Stimulated activated naive CD8-positive, alpha-beta T cell treated with anti-CD3 and anti-CD28 coated beads, Interleukin-15, amount 100 ng/mL, for 72 hours (primary cell): ENCODE data around the gene ANKRD13C.
"Not testable (repeated sequence)": the region's sequence is repeated elsewhere in the genome, so short reads cannot be mapped to it uniquely, and the experiment has no call there.

Experiments used
- ATAC-seq: fragments of 150-1000 bp; cut with Tn5 transposase; 2 replicates; pipeline ENCODE4 v1.10.0; 2021; ENCODE audit warnings: mild to moderate bottlenecking, moderate library complexity
- DNase-seq, 2 donors: peaks; one replicate each; pipeline ENCODE4 v3.0.0; 2021 to 2022
- H3K27ac Mint-ChIP-seq, 2 donors: one replicate each; pipeline ENCODE4 v1.8.0; 2022; ENCODE audit warnings: mild to moderate bottlenecking in 2 of 2, mixed read lengths in 2 of 2, moderate library complexity in 2 of 2
- H3K27me3 Mint-ChIP-seq: one replicate; pipeline ENCODE4 v1.8.0; 2022; ENCODE audit warnings: mixed read lengths
- H3K4me1 Mint-ChIP-seq: one replicate; pipeline ENCODE4 v1.8.0; 2022; ENCODE audit warnings: mild to moderate bottlenecking, mixed read lengths
- H3K4me3 Mint-ChIP-seq, 2 donors: one replicate each; pipeline ENCODE4 v1.8.0; 2022; ENCODE audit warnings: mild to moderate bottlenecking in 2 of 2, mixed read lengths in 2 of 2, moderate library complexity in 1 of 2
- H3K9me3 Mint-ChIP-seq, 2 donors: one replicate each; pipeline ENCODE4 v1.8.0; 2022; ENCODE audit warnings: mixed read lengths in 2 of 2

Gene ANKRD13C, protein sequence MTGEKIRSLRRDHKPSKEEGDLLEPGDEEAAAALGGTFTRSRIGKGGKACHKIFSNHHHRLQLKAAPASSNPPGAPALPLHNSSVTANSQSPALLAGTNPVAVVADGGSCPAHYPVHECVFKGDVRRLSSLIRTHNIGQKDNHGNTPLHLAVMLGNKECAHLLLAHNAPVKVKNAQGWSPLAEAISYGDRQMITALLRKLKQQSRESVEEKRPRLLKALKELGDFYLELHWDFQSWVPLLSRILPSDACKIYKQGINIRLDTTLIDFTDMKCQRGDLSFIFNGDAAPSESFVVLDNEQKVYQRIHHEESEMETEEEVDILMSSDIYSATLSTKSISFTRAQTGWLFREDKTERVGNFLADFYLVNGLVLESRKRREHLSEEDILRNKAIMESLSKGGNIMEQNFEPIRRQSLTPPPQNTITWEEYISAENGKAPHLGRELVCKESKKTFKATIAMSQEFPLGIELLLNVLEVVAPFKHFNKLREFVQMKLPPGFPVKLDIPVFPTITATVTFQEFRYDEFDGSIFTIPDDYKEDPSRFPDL

DNA sequence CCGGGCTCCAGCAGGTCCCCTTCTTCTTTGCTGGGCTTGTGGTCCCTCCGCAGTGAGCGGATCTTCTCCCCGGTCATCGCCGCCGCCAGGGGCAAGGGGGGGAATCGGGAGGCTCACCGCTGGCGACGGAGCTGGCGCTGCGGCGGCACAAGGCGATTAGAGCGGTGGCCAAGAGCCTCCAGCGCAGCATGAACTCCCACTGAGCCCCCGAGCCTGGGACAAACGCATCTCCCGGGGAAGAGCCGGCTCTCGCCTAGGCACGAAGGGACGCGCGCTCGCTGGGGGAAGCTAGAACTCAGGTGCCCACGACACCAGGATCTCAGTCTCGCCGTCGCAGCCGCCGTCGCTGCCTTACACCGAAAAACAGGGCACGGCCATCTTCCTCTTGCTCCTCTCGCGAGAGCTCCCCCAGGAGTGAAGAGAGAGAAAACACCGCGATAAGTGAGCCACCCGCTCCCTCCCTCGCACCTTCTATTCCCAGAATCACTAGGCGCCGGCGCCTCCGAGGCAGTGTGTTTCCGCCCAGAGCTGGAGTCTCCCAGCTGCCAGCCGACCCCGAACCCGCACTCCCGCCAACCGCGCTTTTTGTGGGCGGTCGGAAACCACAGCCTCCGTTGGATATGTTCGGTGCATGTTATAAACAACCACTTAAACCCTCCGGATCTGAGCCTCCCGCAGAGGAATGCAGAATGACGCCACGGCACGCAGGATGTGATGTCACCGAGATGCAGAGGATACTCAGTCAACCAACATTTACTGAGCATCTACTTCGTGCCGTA lies at the start of gene ANKRD13C:
Gene ANKRD13C, minus strand, starts transcription at position 391 of the 779 bp plus-strand sequence. Its CDS starts 314 bp downstream, at position 77.
- Mint-ChIP-seq H3K27me3 (no peaks in the 10 kb centered on the region), H3K27ac (peak within 1 kb of the TSS; percentile 100), H3K4me1 (peaks cover 43% of the 10 kb centered on the region), H3K4me3 (peak within 1 kb of the TSS; percentile 97 to 98), H3K9me3 (no peaks in the 10 kb centered on the region)
- ATAC-seq (peak; percentile 92), DNase-seq (peak; percentile 91 to 94)

DNA sequence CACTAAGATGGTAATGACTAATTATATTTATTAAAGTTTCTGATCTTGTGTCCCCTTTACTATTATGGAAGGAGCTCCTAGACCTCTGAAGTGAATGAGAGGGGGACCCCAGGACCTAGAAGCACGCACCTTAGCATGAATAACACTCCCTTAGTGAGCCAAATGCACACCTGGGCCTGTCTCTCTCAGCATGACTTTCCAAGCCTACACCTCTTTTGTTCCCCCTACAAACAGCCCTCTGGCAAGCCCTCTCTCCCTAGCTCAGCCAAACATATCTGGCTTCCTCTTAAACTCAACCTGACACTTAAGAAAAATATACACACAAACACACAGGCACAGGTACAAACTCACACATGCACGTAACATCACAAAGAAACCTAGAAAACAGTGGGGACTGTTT lies 49.2 kb upstream of the ANKRD13C start:
- DNase-seq (no peak), ATAC-seq (no peak)
- Mint-ChIP-seq H3K4me1 (no peaks in the 10 kb centered on the region), H3K27me3 (peaks cover 25% of the 10 kb centered on the region), H3K9me3 (no peaks in the 10 kb centered on the region), H3K27ac (no peak overlapping the region), H3K4me3 (no peak overlapping the region)

DNA sequence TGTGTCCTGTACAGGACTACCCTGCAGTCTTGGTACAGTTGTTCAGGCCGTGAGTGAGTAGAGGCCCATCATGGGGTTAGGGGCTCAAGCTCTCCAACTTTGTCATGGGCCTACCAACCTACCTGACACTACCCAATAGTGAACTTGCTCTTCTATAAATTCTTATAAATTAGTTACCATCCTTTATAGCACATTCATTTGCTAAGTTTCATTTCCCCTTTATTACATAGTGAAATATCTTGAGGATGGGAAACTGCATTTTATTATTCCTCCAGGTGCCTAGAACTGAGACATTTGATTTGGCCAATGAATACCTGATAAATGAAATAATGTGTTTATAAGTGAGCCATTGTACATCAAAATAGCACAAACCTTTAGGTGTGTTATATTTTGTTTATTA lies 47.5 kb upstream of the ANKRD13C start:
- Mint-ChIP-seq H3K4me1 (no peaks in the 10 kb centered on the region), H3K4me3 (no peak overlapping the region), H3K9me3 (no peaks in the 10 kb centered on the region), H3K27ac (no peak overlapping the region), H3K27me3 (peaks cover 31% of the 10 kb centered on the region)
- DNase-seq, result no peak
- ATAC-seq, result no peak

DNA sequence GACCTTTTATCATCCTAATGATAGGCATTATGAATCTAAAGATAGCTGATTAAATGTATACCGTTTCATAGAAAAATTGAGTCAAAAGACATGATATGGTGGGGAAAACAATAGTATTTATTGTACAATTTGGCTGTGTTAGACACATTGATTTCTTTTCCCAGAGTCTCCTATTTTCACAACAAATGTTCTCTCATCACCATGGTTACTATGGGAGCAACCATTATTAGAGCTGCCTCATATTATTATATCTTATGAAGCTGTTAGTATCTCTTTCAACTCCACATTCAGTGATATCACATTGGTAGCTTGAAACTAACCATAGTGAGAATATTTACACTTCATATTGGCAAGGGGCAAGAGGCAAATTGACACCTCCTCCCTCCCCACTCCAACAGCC lies 45.8 kb upstream of the ANKRD13C start:
- H3K4me3 Mint-ChIP-seq, result no peak overlapping the region
- H3K9me3 Mint-ChIP-seq, result no peaks in the 10 kb centered on the region
- peaks cover 21% of the 10 kb centered on the region for H3K27me3 Mint-ChIP-seq
- no peak overlapping the region for H3K27ac Mint-ChIP-seq
- H3K4me1 Mint-ChIP-seq, result no peaks in the 10 kb centered on the region
- DNase-seq (no peak), ATAC-seq (no peak)

DNA sequence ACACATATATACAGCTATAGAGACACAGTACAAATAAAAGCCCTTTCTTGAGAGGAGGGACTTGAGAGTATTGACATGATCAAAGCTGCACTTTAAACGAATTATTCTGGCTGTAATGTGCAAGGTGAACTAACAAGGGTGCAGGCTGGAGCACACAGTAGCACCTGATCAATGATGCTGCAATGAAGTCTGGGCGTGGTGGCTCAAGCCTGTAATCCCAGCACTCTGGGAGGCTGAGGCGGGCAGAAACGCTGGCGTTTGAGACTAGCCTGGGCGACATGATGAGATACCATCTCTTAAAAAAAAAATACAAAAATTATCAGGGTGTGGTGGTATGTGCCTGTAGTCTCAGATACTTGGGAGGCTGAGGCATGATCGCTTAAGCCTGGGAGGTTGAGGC lies 42.5 kb upstream of the ANKRD13C start:
- Mint-ChIP-seq H3K27ac (no peak overlapping the region), H3K4me3 (no peak overlapping the region), H3K27me3 (peaks cover 9% of the 10 kb centered on the region), H3K9me3 (no peaks in the 10 kb centered on the region), H3K4me1 (no peaks in the 10 kb centered on the region)
- DNase-seq (no peak), ATAC-seq (no peak)

DNA sequence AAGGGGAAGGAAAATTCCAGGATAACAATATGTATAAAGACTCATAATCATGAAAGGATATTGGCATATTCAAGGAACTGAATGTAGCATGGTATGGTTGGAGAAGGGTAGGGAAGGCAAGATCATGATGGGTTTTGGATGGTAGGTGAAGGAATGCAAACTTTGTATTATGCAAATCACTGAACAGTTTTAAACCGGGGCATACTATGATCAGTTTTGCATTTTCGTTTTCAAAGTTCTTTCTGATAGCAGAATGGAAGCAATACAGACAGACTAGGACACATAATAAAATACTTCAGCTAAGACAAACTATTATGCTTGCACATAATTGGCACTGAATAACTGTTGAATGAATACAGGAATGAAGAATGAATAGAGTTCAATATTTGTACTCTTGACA lies 42.1 kb upstream of the ANKRD13C start:
- Mint-ChIP-seq H3K9me3 (no peaks in the 10 kb centered on the region), H3K27ac (no peak overlapping the region)

DNA sequence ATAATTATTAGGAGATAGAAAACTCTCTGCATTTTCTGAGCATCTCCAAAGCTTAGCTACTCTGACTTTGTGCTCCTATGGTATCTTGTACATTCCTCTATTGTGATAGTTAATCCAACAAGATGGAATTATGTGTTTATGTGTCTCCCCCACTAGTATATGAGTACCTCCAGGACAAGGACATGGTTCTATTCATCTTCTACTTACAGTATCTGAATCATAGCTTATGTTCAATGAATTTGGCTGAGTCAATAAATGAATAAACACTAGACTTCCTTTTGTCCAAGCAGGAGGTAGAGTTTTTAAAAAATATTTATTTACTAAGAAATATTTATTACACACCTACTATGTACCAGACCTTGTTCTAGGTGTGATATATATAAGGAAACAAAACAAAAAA lies 38.1 kb upstream of the ANKRD13C start:
- Mint-ChIP-seq H3K27ac (no peak overlapping the region), H3K9me3 (no peaks in the 10 kb centered on the region), H3K4me1 (no peaks in the 10 kb centered on the region), H3K27me3 (peaks cover 16% of the 10 kb centered on the region), H3K4me3 (no peak overlapping the region)
- DNase-seq (no peak), ATAC-seq (no peak)

More for the DNA sequence above, 42.1 kb upstream of the ANKRD13C start:
- peaks cover 9% of the 10 kb centered on the region for H3K27me3 Mint-ChIP-seq
- no peak for ATAC-seq
- no peaks in the 10 kb centered on the region for H3K4me1 Mint-ChIP-seq
- no peak overlapping the region for H3K4me3 Mint-ChIP-seq
- DNase-seq, result no peak

DNA sequence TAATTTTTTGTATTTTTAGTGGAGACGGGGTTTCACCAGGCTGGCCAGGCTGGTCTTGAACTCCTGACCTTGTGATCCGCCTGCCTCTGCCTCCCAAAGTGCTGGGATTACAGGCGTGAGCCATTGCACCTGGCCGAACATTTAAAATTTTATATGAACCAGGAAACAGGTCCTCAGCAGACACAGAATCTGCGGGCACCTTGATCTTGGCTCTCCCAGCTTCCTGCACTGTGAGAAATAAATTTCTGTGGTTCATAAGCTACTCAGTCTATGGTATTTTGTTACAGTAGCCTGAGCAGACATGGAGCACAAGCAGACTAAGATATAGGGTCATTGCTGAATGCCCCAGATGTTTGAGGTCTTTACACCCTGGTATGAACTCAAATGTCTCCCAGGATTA lies 33.0 kb upstream of the ANKRD13C start:
- no peaks in the 10 kb centered on the region for H3K9me3 Mint-ChIP-seq
- no peak overlapping the region for H3K27ac Mint-ChIP-seq
- H3K4me1 Mint-ChIP-seq, result no peaks in the 10 kb centered on the region

DNA sequence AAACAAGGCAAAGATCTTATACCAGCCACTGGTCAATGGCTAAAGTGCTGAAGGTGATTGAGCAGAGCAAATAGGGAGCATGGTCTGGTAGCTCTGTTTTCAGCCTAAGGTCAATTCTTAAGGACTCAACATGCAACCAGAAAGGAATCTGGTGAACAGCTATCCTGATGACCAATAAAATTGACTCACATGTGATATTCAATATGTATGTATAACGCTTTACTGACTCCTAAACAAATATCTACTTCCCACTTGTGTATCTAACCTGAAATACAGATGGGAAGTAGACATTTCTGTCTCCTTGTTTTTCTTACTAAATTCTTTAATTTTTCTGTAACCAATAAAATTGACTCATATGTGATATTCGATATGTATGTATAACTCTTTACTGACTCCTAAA lies 31.6 kb upstream of the ANKRD13C start:
- no peak for ATAC-seq
- no peak for DNase-seq
- Mint-ChIP-seq H3K27me3 (peaks cover 8% of the 10 kb centered on the region), H3K9me3 (no peaks in the 10 kb centered on the region), H3K27ac (no peak overlapping the region), H3K4me1 (no peaks in the 10 kb centered on the region), H3K4me3 (no peak overlapping the region)

More for the DNA sequence above, 33.0 kb upstream of the ANKRD13C start:
- ATAC-seq, result no peak
- H3K27me3 Mint-ChIP-seq, result peaks cover 8% of the 10 kb centered on the region
- H3K4me3 Mint-ChIP-seq, result no peak overlapping the region
- DNase-seq, result no peak

DNA sequence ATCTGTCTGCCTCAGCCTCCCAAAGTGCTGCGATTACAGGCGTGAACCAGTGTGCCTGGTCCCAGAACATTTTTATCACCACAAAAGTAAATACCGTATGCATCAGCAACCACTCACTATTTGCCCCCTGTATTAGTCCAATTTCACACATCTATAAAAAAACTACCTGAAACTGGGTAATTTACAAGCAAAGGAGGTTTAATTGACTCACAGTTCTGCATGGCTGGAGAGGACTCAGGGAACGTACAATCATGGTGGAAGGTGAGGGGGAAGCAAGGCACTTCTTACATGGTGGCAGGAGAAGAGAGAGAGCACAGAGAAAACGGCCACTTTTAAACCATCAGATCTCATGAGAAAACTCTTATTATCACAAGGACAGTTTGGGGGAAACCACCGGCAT lies 31.0 kb upstream of the ANKRD13C start:
- no peak overlapping the region for H3K4me3 Mint-ChIP-seq

DNA sequence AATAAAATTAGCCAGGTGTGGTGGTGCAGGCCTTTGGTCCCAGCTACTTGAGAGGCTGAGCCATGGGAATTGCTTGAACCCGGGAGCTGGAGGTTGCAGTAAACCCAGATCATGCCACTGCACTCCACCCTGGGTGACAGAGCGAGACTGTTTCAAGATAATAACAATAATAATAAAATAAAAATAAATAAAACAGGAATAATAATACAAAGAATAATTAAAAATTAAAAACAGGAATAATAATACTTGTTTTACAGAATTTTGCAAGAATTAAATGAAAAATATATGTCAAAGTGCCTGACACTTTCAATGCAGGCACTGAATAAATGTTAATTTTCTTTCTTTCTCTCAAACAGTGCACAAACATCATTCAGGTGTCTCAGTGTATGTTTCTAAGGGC lies 30.0 kb upstream of the ANKRD13C start:
- Mint-ChIP-seq H3K4me3 (no peak overlapping the region), H3K4me1 (no peaks in the 10 kb centered on the region), H3K27ac (no peak overlapping the region), H3K9me3 (no peaks in the 10 kb centered on the region), H3K27me3 (peaks cover 5% of the 10 kb centered on the region)
- ATAC-seq, result no peak
- DNase-seq, result no peak

More for the DNA sequence above, 31.0 kb upstream of the ANKRD13C start:
- Mint-ChIP-seq H3K27ac (no peak overlapping the region), H3K27me3 (peaks cover 8% of the 10 kb centered on the region), H3K4me1 (no peaks in the 10 kb centered on the region), H3K9me3 (no peaks in the 10 kb centered on the region)
- DNase-seq, result no peak
- no peak for ATAC-seq

DNA sequence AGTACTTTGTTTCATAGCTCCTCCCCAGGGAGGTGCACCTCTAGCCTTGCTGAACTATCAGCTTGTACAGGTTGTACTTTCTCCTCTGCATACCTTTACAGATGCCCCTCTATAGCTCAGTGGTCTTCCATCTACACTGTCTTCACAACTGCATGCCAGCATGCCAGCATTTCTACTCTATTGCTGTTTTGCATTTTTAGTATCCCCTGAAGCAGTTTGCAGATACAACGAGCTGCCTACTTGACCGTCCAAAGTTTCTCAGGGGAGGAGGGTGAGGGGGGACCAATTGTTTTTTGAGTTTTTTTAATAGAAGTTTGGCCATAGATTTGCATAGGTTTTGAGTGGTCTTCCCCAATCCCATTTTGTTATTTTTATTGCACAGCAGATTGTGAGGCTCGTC lies 29.0 kb upstream of the ANKRD13C start:
- H3K4me1 Mint-ChIP-seq, result no peaks in the 10 kb centered on the region
- H3K27me3 Mint-ChIP-seq, result no peaks in the 10 kb centered on the region
- no peak for DNase-seq
- no peaks in the 10 kb centered on the region for H3K9me3 Mint-ChIP-seq
- no peak overlapping the region for H3K4me3 Mint-ChIP-seq
- no peak for ATAC-seq
- no peak overlapping the region for H3K27ac Mint-ChIP-seq

DNA sequence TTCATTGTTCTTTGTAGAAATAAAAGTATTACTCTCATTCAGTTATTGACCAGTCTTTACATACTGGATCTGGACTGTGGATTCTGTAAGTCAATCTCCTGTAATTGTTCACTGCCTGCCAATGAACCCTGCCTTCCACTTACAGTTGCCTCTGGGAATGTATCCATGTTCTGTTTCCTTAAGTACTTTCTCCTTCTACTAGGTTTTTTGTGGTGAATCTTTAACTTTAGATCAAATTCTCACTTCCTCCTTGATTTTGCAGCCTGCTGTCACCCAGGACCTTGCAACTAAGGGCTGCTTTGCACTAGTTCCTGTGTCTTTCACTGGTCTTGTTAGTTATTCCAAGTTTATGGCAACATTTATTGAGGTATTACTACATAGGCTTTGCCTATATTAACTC lies 28.2 kb upstream of the ANKRD13C start:
- no peak overlapping the region for H3K27ac Mint-ChIP-seq
- no peaks in the 10 kb centered on the region for H3K4me1 Mint-ChIP-seq
- DNase-seq (no peak), ATAC-seq (no peak)
- no peak overlapping the region for H3K4me3 Mint-ChIP-seq
- no peaks in the 10 kb centered on the region for H3K27me3 Mint-ChIP-seq
- H3K9me3 Mint-ChIP-seq, result no peaks in the 10 kb centered on the region

DNA sequence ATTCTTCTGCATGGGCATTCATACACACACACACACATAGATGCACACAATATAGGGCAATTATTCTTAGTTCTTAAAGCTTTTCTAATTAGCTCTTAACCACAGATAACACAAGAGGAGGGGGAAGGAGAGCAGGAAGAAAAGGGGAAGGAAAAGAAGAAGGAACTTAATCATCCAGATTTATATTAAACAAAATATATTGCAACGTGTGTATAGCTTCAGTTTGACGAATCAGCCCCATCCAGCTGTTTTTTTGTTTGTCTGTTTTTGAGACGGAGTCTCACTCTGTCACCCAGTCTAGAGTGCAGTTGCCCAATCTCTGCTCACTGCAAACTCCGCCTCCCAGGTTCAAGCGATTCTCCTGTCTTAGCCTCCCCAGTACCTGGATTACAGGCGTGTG lies 21.7 kb upstream of the ANKRD13C start:
- ATAC-seq (no peak), DNase-seq (no peak)
- H3K4me3 Mint-ChIP-seq, result no peak overlapping the region
- no peaks in the 10 kb centered on the region for H3K4me1 Mint-ChIP-seq
- H3K27ac Mint-ChIP-seq, result no peak overlapping the region
- no peaks in the 10 kb centered on the region for H3K27me3 Mint-ChIP-seq
- no peaks in the 10 kb centered on the region for H3K9me3 Mint-ChIP-seq

DNA sequence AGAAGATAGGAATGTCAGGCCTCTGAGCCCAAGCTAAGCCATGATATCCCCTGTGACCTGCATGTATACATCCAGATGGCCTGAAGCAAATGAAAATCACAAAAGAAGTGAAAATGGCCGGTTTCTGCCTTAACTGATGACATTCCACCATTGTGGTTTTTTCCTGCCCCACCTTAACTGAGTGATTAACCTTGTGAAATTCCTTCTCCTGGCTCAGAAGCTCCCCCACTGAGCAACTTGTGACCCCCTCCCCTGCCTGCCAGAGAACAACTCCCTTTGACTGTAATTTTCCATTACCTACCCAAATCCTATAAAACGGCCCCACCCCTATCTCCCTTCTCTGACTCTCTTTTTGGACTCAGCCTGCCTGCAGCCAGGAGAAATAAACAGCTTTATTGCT lies 19.1 kb upstream of the ANKRD13C start:
- not testable (repeated sequence) for H3K4me1 Mint-ChIP-seq, H3K27ac Mint-ChIP-seq, H3K9me3 Mint-ChIP-seq, DNase-seq, H3K27me3 Mint-ChIP-seq, ATAC-seq, H3K4me3 Mint-ChIP-seq

DNA sequence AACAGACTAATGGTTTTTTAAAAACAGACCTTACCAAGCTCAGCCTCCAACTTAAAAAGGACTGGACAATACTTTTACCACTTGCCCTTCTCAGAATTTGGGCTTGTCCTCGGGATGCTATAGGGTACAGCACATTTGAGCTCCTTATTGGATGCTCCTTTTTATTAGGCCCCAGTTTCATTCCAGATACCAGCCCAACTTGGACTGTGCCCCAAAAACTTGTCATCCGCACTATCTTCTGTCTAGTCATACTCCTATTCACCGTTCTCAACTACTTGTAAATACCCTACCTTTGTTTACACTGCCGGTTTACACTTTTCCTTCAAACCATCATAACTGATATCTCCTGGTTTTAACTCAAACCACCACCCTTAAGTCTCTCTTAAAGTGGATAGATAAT lies 17.9 kb upstream of the ANKRD13C start:
- no peaks in the 10 kb centered on the region for H3K27me3 Mint-ChIP-seq
- H3K4me3 Mint-ChIP-seq, result no peak overlapping the region
- H3K9me3 Mint-ChIP-seq, result no peaks in the 10 kb centered on the region
- ATAC-seq (no peak), DNase-seq (no peak)
- no peaks in the 10 kb centered on the region for H3K4me1 Mint-ChIP-seq
- H3K27ac Mint-ChIP-seq, result no peak overlapping the region
